Esophagus squamous epithelium (tissue), 4 donors: ENCODE data around the gene CEMIP.

Source experiments
- POLR2A ChIP-seq, 4 donors: fragments of 450-650 bp; IDR thresholded peaks; one replicate each; pipeline ENCODE4 v1.6.1; 2017; ENCODE audit warnings: antibody characterized with exemption in 4 of 4, mild to moderate bottlenecking in 4 of 4, moderate library complexity in 3 of 4
- TF ChIP-seq, protein P1 (sequence below), 6 experiments: fragments of 450-650 bp in 4 of 6; fragments of 200-600 bp in 2 of 6; sonication (generic) in 2 of 6; IDR thresholded peaks; one replicate each; pipeline ENCODE4 v1.5.1; 2016 to 2019; ENCODE audit warnings: antibody characterized with exemption in 6 of 6, mild to moderate bottlenecking in 4 of 6, moderate library complexity in 4 of 6

DNA sequence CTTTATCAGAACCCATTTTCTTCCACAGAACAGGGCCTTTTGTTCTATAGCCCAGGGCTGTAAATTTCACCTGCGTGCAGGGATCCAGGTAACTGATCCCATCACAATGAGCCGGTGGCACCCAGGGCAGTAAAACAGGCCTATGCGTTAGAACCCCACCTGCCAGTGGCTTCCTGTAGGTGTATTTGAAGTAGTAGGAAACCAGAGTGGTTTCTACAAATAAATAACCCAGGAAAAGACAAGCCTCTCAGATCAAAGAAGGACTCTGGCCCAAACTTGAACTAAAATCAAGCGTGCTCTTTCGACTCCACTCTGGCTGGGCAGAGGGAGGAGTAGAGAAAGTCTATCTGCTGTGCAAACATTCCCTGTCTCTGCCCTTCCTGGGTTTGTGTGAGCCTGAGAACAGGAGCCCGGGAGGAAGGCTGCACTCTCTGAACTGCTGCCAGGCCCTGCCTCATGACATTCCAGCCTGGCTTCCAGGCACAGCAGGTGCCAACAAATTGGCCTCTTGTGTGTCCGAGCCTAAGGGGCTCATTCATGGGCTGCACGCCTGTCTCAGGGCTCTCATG, 77.7 kb downstream of the CEMIP start:
- TF ChIP-seq, protein P1, sequence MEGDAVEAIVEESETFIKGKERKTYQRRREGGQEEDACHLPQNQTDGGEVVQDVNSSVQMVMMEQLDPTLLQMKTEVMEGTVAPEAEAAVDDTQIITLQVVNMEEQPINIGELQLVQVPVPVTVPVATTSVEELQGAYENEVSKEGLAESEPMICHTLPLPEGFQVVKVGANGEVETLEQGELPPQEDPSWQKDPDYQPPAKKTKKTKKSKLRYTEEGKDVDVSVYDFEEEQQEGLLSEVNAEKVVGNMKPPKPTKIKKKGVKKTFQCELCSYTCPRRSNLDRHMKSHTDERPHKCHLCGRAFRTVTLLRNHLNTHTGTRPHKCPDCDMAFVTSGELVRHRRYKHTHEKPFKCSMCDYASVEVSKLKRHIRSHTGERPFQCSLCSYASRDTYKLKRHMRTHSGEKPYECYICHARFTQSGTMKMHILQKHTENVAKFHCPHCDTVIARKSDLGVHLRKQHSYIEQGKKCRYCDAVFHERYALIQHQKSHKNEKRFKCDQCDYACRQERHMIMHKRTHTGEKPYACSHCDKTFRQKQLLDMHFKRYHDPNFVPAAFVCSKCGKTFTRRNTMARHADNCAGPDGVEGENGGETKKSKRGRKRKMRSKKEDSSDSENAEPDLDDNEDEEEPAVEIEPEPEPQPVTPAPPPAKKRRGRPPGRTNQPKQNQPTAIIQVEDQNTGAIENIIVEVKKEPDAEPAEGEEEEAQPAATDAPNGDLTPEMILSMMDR (IDR thresholded peaks at IDR 0.05): no peak
- TF ChIP-seq POLR2A (IDR thresholded peaks at IDR 0.05): no peak
